Activated naive CD8-positive, alpha-beta T cell treated with anti-CD3 and anti-CD28 coated beads, Interleukin-2, amount 10 ng/mL, durations not matched to agents 7 days and 5 days (primary cell): ENCODE data around the gene GSTT2. TPM values are rescaled to one million over a fixed set of nuclear protein-coding genes. Genes with fewer than 3 reads are reported as not detected.
"Not testable (repeated sequence)": the region's sequence is repeated elsewhere in the genome, so short reads cannot be mapped to it uniquely, and the experiment has no call there.

ENCODE experiments used
- ATAC-seq: fragments of 150-1000 bp; cut with Tn5 transposase; one replicate; pipeline ENCODE4 v1.10.0; 2021; ENCODE audit warnings: low read depth, moderate library complexity
- POLR2A ChIA-PET: fragments of 350-600 bp; sonication (Branson Sonifier 250); formaldehyde crosslinking; loops from one replicate; lab custom pipeline; 2021; ENCODE audit warnings: antibody characterized with exemption; lab: Charles Lee
- DNase-seq: peaks from one replicate; pipeline ENCODE4 v3.0.0; 2021
- H3K27ac Mint-ChIP-seq: one replicate; pipeline ENCODE4 v1.8.0; 2022; ENCODE audit warnings: mild to moderate bottlenecking, mixed read lengths
- H3K27me3 Mint-ChIP-seq: one replicate; pipeline ENCODE4 v1.8.0; 2022; ENCODE audit warnings: mild to moderate bottlenecking, moderate library complexity, mixed read lengths
- H3K36me3 Mint-ChIP-seq: one replicate; pipeline ENCODE4 v1.8.0; 2021; ENCODE audit warnings: mild to moderate bottlenecking, mixed read lengths
- H3K4me1 Mint-ChIP-seq: one replicate; pipeline ENCODE4 v1.8.0; 2021; ENCODE audit warnings: mixed read lengths
- H3K4me3 Mint-ChIP-seq: one replicate; pipeline ENCODE4 v1.8.0; 2022; ENCODE audit warnings: mild to moderate bottlenecking, moderate library complexity, mixed read lengths
- H3K9me3 Mint-ChIP-seq: one replicate; pipeline ENCODE4 v1.8.0; 2021; ENCODE audit warnings: mixed read lengths
- total RNA-seq, 2 experiments: library from RNA; stranded (reverse); gene quantifications; one replicate each; pipeline ENCODE4 v1.2.3, GENCODE V29; 2021

GSTT2 gene
- total RNA-seq, 2 experiments from 2014 or later = not detected

DNA sequence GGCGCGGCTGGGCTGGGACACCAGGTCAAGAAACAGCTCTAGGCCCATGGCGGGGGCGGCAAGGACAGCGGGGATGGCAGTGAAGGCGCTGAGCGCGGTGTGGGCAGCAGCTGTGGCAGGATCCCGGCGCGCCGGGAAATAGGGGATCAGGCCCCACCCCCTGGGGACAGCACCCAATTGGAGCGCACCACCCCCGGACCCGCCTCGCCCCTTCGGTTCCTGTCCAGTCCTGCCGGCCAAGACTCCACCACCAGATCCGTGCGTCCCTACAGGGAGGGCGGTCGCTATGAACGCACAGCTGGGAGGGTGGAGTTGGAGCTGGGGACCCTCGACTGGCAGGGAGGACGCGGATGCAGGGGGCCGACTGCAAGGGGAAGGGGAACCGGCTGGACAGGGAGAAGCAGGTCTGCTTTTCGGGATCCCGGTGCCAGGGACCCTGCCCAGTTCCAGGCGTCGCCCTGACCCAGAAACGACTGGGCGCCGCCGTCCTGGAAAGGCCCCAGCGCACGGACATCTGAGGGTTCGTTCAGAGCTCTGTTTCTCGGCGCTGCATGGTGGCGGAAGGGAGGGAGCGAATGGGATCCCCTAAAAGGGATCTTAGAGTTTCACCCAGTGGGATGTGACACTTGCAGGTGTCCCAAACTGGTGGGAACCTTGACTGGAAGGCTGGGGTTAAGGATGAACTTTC is 18.7 kb upstream of the GSTT2 start, which contains the start of gene GSTT2B:
TSS of gene GSTT2B (minus strand) at position 112 of the 688 bp plus-strand sequence. CDS start at position 48, 64 bp downstream.
- H3K27ac Mint-ChIP-seq, ATAC-seq, H3K27me3 Mint-ChIP-seq, H3K9me3 Mint-ChIP-seq, H3K4me3 Mint-ChIP-seq, H3K4me1 Mint-ChIP-seq, DNase-seq, POLR2A ChIA-PET, H3K36me3 Mint-ChIP-seq: not testable (repeated sequence)

DNA sequence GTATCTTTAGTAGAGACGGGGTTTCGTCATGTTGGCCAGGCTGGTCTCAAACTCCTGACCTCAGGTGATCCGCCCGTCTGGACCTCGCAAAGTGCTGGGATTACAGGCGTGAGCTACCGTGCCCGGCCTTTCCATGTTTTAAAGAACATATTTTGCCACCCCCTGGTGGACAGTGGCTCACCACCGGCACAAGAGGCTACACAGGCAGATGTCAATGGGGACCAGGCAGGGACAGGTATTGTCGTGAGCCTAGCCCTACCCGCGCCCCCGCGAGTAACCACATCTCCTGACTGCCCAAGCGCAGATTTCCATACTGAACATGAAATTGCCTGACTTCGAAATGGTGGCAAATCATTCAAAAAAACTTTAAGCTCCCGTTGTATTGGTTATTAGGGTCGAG is 13.8 kb upstream of the GSTT2 start:
- POLR2A ChIA-PET, H3K27me3 Mint-ChIP-seq, H3K4me3 Mint-ChIP-seq, DNase-seq, H3K9me3 Mint-ChIP-seq, H3K27ac Mint-ChIP-seq: not testable (repeated sequence)
- Mint-ChIP-seq H3K4me1 (peaks cover 10% of the 10 kb centered on the region), H3K36me3 (peaks cover 19% of the 10 kb centered on the region)
- ATAC-seq = peak; percentile 33

- peaks cover 22% of the 10 kb centered on the region for H3K36me3 Mint-ChIP-seq
- POLR2A ChIA-PET = not testable (repeated sequence)
- peak; percentile 99 for ATAC-seq
Observed at GRCh38 chr22:23966568-23966967, 13.4 kb upstream of the GSTT2 start, which contains the start of gene DDTL. DDTL (plus strand) TSS chr22:23966888; CDS start chr22:23966915, 27 bp downstream.

GRCh38 chr22:23969071-23969470 is 10.9 kb upstream of the GSTT2 start:
- DNase-seq = no peak
- Mint-ChIP-seq H3K27ac (no peak overlapping the region), H3K27me3 (no peaks in the 10 kb centered on the region), H3K9me3 (no peaks in the 10 kb centered on the region), H3K4me3 (no peak overlapping the region), H3K4me1 (peaks cover 15% of the 10 kb centered on the region), H3K36me3 (peaks cover 24% of the 10 kb centered on the region)
- ATAC-seq = no peak
- POLR2A ChIA-PET = no interaction called here

More at GRCh38 chr22:23966568-23966967, 13.4 kb upstream of the GSTT2 start, which contains the start of gene DDTL:
- not testable (repeated sequence) for H3K27me3 Mint-ChIP-seq, H3K4me3 Mint-ChIP-seq, H3K27ac Mint-ChIP-seq, H3K9me3 Mint-ChIP-seq, DNase-seq
- H3K4me1 Mint-ChIP-seq = peaks cover 12% of the 10 kb centered on the region

- ATAC-seq = no peak
- H3K4me3 Mint-ChIP-seq = no peak overlapping the region
- no peaks in the 10 kb centered on the region for H3K27me3 Mint-ChIP-seq
- peaks cover 15% of the 10 kb centered on the region for H3K4me1 Mint-ChIP-seq
- no peak for DNase-seq
- peaks cover 24% of the 10 kb centered on the region for H3K36me3 Mint-ChIP-seq
- H3K27ac Mint-ChIP-seq = no peak overlapping the region
- no peaks in the 10 kb centered on the region for H3K9me3 Mint-ChIP-seq
- POLR2A ChIA-PET = interaction anchor here (1.4 kb wide), 1 partner anchor 56 kb away, joined by 3 read pairs; no protein-coding TSS in a partner anchor
Observed at GRCh38 chr22:23970201-23970641, 9.7 kb upstream of the GSTT2 start.

DNA sequence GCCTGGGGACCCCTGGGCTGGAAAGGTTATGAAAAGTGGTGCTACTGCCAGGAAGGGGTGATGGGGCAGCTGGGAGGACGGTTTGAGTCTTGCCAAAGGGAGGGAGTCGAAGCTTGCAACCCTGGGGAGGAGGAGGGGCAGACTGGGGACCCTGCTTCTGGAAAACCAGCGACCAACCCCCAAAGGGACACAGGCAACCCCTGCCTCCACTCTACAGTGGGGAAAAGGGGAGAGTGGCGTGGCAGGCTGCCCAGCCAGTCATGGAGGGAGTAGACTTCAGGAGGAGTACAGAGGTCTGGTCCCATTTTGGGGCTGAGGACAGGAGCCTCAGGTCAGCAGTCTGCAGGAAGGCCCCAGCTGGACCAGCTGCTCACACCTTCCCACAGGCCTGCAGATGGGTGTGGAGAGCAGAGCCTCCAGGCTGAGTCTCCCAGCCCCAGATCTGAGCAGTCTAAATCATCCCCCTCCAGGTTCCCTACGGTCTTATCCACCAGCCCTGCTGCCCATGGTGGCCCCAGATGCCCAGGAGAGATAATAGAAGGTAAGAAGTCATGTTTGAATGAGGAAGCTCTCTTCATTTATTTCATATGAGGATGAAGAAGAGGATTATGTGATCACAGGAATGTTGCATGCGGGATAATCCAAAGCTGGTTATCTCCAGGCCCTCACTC is 9.0 kb upstream of the GSTT2 start:
- Mint-ChIP-seq H3K4me1 (peaks cover 15% of the 10 kb centered on the region), H3K27me3 (no peaks in the 10 kb centered on the region), H3K4me3 (no peak overlapping the region), H3K36me3 (peaks cover 24% of the 10 kb centered on the region), H3K27ac (no peak overlapping the region), H3K9me3 (no peaks in the 10 kb centered on the region)
- POLR2A ChIA-PET = interaction anchor here (0.6 to 1.4 kb wide), 2 partner anchors 52 to 57 kb away, joined by 3 read pairs; no protein-coding TSS in a partner anchor
- ATAC-seq (no peak), DNase-seq (no peak)

DNA sequence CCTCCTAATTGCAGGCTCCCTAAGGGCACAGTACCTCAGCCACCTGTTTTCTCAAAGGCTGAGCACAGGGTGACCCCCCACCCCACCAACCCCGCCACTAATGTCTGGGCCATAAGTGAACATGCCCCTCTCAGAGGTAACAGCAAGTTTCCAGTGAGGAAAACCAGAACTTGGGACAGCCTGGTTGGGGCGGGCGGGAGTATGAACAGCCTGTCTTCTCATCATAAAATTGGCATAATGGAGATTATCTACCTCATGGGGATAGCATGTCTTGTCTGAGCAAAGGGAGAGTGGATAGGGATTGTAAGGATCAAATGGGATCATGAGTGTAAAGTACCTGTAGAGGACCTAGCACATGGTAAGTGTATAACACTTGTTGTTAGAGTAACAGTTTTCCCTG is 8.0 kb upstream of the GSTT2 start:
- H3K9me3 Mint-ChIP-seq, H3K4me3 Mint-ChIP-seq, POLR2A ChIA-PET, DNase-seq, H3K27ac Mint-ChIP-seq, ATAC-seq, H3K27me3 Mint-ChIP-seq: not testable (repeated sequence)
- peaks cover 24% of the 10 kb centered on the region for H3K36me3 Mint-ChIP-seq
- H3K4me1 Mint-ChIP-seq = peaks cover 15% of the 10 kb centered on the region

GRCh38 chr22:23974345-23974744 is 5.6 kb upstream of the GSTT2 start, which contains the start of gene DDT:
DDT (minus strand) TSS chr22:23974441; CDS start chr22:23974414, 27 bp downstream.
- peak; percentile 98 for ATAC-seq
- H3K36me3 Mint-ChIP-seq = peaks cover 19% of the 10 kb centered on the region
- POLR2A ChIA-PET, DNase-seq, H3K4me3 Mint-ChIP-seq, H3K27ac Mint-ChIP-seq, H3K27me3 Mint-ChIP-seq, H3K9me3 Mint-ChIP-seq: not testable (repeated sequence)
- H3K4me1 Mint-ChIP-seq = peaks cover 15% of the 10 kb centered on the region

DNA sequence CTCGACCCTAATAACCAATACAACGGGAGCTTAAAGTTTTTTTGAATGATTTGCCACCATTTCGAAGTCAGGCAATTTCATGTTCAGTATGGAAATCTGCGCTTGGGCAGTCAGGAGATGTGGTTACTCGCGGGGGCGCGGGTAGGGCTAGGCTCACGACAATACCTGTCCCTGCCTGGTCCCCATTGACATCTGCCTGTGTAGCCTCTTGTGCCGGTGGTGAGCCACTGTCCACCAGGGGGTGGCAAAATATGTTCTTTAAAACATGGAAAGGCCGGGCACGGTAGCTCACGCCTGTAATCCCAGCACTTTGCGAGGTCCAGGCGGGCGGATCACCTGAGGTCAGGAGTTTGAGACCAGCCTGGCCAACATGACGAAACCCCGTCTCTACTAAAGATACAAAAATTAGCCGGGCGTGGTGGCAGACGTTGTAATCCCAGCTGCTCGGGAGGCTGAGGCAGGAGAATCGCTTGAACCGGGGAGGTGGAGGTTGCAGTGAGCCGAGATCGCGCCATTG is 5.0 kb upstream of the GSTT2 start:
- peak; percentile 35 for ATAC-seq
- H3K27ac Mint-ChIP-seq, H3K27me3 Mint-ChIP-seq, H3K4me3 Mint-ChIP-seq, DNase-seq, H3K9me3 Mint-ChIP-seq, POLR2A ChIA-PET: not testable (repeated sequence)
- Mint-ChIP-seq H3K36me3 (peaks cover 14% of the 10 kb centered on the region), H3K4me1 (peaks cover 12% of the 10 kb centered on the region)

DNA sequence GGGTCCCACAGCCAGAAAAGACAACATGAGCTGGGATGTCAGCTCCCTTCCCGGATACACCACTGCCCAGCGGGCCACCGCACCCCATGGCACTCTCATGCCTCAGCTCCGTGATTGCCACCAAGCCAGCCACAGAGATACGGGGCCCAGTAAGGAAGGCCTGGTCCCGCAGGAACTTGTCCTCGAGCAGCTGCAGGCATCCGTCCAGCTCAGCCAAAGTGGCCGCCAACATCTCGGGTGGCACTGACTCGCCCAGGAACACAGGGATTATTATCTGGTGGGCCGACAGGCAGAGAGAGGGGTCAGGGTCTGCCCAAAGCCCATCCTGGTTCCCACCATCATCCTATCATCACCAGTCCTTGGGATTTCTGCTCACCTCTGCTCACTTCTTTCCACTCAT is 2.6 kb upstream of the GSTT2 start:
- H3K36me3 Mint-ChIP-seq, H3K9me3 Mint-ChIP-seq, H3K27ac Mint-ChIP-seq, H3K27me3 Mint-ChIP-seq, ATAC-seq, H3K4me3 Mint-ChIP-seq, H3K4me1 Mint-ChIP-seq, DNase-seq, POLR2A ChIA-PET: not testable (repeated sequence)

GRCh38 chr22:23980567-23980966 is 633 bp downstream of the GSTT2 start:
- not testable (repeated sequence) for H3K4me3 Mint-ChIP-seq, DNase-seq

GRCh38 chr22:23984430-23984829 is 4.5 kb downstream of the GSTT2 start:
- Mint-ChIP-seq H3K27ac (no peak overlapping the region), H3K36me3 (no peaks in the 10 kb centered on the region), H3K4me3 (no peak overlapping the region), H3K4me1 (no peaks in the 10 kb centered on the region), H3K9me3 (no peaks in the 10 kb centered on the region), H3K27me3 (no peaks in the 10 kb centered on the region)
- ATAC-seq (no peak), DNase-seq (no peak)
- POLR2A ChIA-PET = no interaction called here

More at GRCh38 chr22:23980567-23980966, 633 bp downstream of the GSTT2 start:
- H3K4me1 Mint-ChIP-seq, H3K27ac Mint-ChIP-seq, H3K9me3 Mint-ChIP-seq, H3K27me3 Mint-ChIP-seq, POLR2A ChIA-PET, H3K36me3 Mint-ChIP-seq, ATAC-seq: not testable (repeated sequence)

GRCh38 chr22:23986089-23986488 is 6.2 kb downstream of the GSTT2 start:
- H3K27ac Mint-ChIP-seq, H3K36me3 Mint-ChIP-seq, ATAC-seq, H3K4me3 Mint-ChIP-seq, H3K27me3 Mint-ChIP-seq, H3K4me1 Mint-ChIP-seq, H3K9me3 Mint-ChIP-seq, POLR2A ChIA-PET, DNase-seq: not testable (repeated sequence)
